GM12891 (cell line): ENCODE data around the gene AP4E1.

ENCODE experiments used
- PAX5 ChIP-seq: IDR thresholded peaks from 2 replicates; pipeline ENCODE4 v1.6.1; 2011; ENCODE audit warnings: low read length, moderate library complexity, mild to moderate bottlenecking; ENCODE audit not compliant: insufficient read depth, severe bottlenecking
- POLR2A ChIP-seq: IDR thresholded peaks from 2 replicates; pipeline ENCODE4 v1.6.1; 2011; ENCODE audit warnings: low read depth, low read length, control low read depth
- POLR2AphosphoS5 ChIP-seq: IDR thresholded peaks from 2 replicates; pipeline ENCODE4 v1.6.1; 2011; ENCODE audit warnings: low read depth, low read length, control low read depth
- POU2F2 ChIP-seq: IDR thresholded peaks from 2 replicates; pipeline ENCODE4 v1.6.1; 2011; ENCODE audit warnings: low read depth, mild to moderate bottlenecking, control low read depth, low read length, moderate library complexity
- SPI1 ChIP-seq: IDR thresholded peaks from 2 replicates; pipeline ENCODE4 v1.6.1; 2011; ENCODE audit warnings: low read depth, low read length, control low read depth
- TAF1 ChIP-seq: IDR thresholded peaks from 2 replicates; pipeline ENCODE4 v1.6.1; 2011; ENCODE audit warnings: low read depth, low read length, control low read depth

GRCh38 chr15:50880206-50880605 lies 28.3 kb upstream of the AP4E1 start:
- TF ChIP-seq POLR2A (no peak), TAF1 (no peak), POLR2AphosphoS5 (no peak), SPI1 (no peak), PAX5 (no peak), POU2F2 (no peak)
